Spleen (tissue), 11 donors: ENCODE results near the gene PLCD1. TPM values are rescaled to one million over a fixed set of nuclear protein-coding genes. Genes with fewer than 3 reads are reported as not detected.
"Not testable (repeated sequence)": the region's sequence is repeated elsewhere in the genome, so short reads cannot be mapped to it uniquely, and the experiment has no call there.

ENCODE experiments used
- DNase-seq: peaks from one replicate; pipeline ENCODE4 v3.0.0-alpha.2; 2020
- H3K27ac ChIP-seq, 8 donors: fragments of 200-600 bp; sonication (generic) in 7 of 8; 1 replicate in 4 of 8; 2 replicates in 4 of 8; pipeline versions ENCODE4 v1.5.0 to v1.8.0; 2016 to 2021; ENCODE audit warnings: inconsistent platforms in 4 of 8, mild to moderate bottlenecking in 4 of 8, moderate library complexity in 1 of 8
- H3K27me3 ChIP-seq, 7 donors: fragments of 200-600 bp; sonication (generic) in 6 of 7; replicated peaks in 1 of 7; 1 replicate in 4 of 7; 2 replicates in 3 of 7; pipeline versions ENCODE4 v1.5.0 to v1.8.0; 2016 to 2021; ENCODE audit warnings: inconsistent platforms in 3 of 7, mild to moderate bottlenecking in 1 of 7
- H3K36me3 ChIP-seq, 6 donors: fragments of 200-600 bp; sonication (generic) in 5 of 6; 1 replicate in 4 of 6; 2 replicates in 2 of 6; pipeline versions ENCODE4 v1.5.0 to v1.8.0; 2016 to 2021; ENCODE audit warnings: inconsistent platforms in 2 of 6
- H3K4me1 ChIP-seq, 6 donors: fragments of 200-600 bp; sonication (generic) in 5 of 6; 1 replicate in 3 of 6; 2 replicates in 3 of 6; pipeline versions ENCODE4 v1.5.0 to v1.8.0; 2016 to 2021; ENCODE audit warnings: inconsistent platforms in 3 of 6
- H3K4me3 ChIP-seq, 8 donors: fragments of 200-600 bp; sonication (generic) in 7 of 8; 1 replicate in 4 of 8; 2 replicates in 4 of 8; pipeline versions ENCODE4 v1.5.0 to v1.8.0; 2016 to 2021; ENCODE audit warnings: inconsistent platforms in 4 of 8, mild to moderate bottlenecking in 4 of 8, moderate library complexity in 2 of 8
- H3K9me3 ChIP-seq, 8 donors: fragments of 200-600 bp; sonication (generic) in 7 of 8; 1 replicate in 4 of 8; 2 replicates in 4 of 8; pipeline versions ENCODE4 v1.5.0 to v1.8.0; 2016 to 2021; ENCODE audit warnings: inconsistent platforms in 4 of 8
- CTCF ChIP-seq, 11 experiments: fragments of 200-600 bp in 7 of 11; fragments of 450-650 bp in 4 of 11; sonication (generic) in 4 of 11; IDR thresholded peaks in 8 of 11; conservative IDR thresholded peaks in 3 of 11; 1 replicate in 7 of 11; 2 replicates in 4 of 11; pipeline versions ENCODE4 v1.4.0 to v1.8.0; 2016 to 2021; ENCODE audit warnings: antibody characterized with exemption in 11 of 11, inconsistent platforms in 4 of 11, mild to moderate bottlenecking in 1 of 11
- POLR2A ChIP-seq, 3 donors: fragments of 450-650 bp; IDR thresholded peaks; one replicate each; pipeline ENCODE4 v1.5.1; 2017; ENCODE audit warnings: antibody characterized with exemption in 3 of 3, mild to moderate bottlenecking in 1 of 3
- POLR2AphosphoS5 ChIP-seq, 3 donors: sonication (generic); formaldehyde crosslinking; IDR thresholded peaks; one replicate each; pipeline ENCODE4 v1.5.1; 2017; ENCODE audit warnings: antibody characterized with exemption in 3 of 3
- WGBS, 5 donors: extraction: QIAGEN DNeasy Blood & Tissue Kit in 3 of 5; methylation state at CpG; one replicate each; pipeline versions ENCODE4 v1.1.5 to v1.1.7; 2013 to 2018; 5-methylcytosine and 5-hydroxymethylcytosine counted together
- intact Hi-C: fragments of 100-400 bp; cut with DNase I; formaldehyde crosslinking; loops from one replicate; pipeline ENCODE4 v1.15.0; 2023; ENCODE audit warnings: low total_unique reads
- polyA plus RNA-seq, 3 donors: library from polyadenylated mRNA; stranded (reverse); fragments of 200-250 nt; gene quantifications; one replicate each; pipeline ENCODE4 v1.2.1, GENCODE V29; 2013
- total RNA-seq, 7 donors: library from RNA; depleted of rRNA in 3 of 7; stranded (reverse); fragments of >200 nt in 3 of 7; fragmentation: NEBNext Ultra II Directional in 4 of 7; extraction: Animal tissue kit (Norgen Biotek cat#: 25700) in 4 of 7; gene quantifications; one replicate each; pipeline versions ENCODE4 v1.1.0 to v1.2.1, GENCODE V29; 2016 to 2021
- donor health status: healthy with polysubstance abuse.
- donor health status: DM: no; HTN: no; CAD: no; lungs with moderate emphysema.
- donor health status: DM: no; HTN: no; CAD: no.
- donor health status: Bipolar disorder and iron deficiency.
- donor health status: healthy.
- donor health status: DM: no; HTN: no; CAD: no.
- donor health status: DM: yes; HTN: yes; CAD: no.

Gene PLCD1
- total and polyA plus RNA-seq, 10 donors: 11.8 to 24.0 (median 18.8) TPM

- H3K9me3 ChIP-seq: no peaks in the 10 kb centered on the region
- peaks cover 14 to 54% (median 25%) of the 10 kb centered on the region in 6 donors for H3K4me1 ChIP-seq
- intact Hi-C loops: no loop called here
- peak; percentile 34 for DNase-seq
- H3K36me3 ChIP-seq: peaks cover 0 to 9% (median 3%) of the 10 kb centered on the region in 6 donors
- H3K4me3 ChIP-seq: no peak overlapping the region
- H3K27ac ChIP-seq: no peak overlapping the region
- 59 to 74% (median 63%) methylated on average over 6 of the region's 6 CpGs for WGBS, 5 donors
- no peaks in the 10 kb centered on the region for H3K27me3 ChIP-seq
- TF ChIP-seq CTCF (IDR thresholded peaks at IDR 0.05 in 8 of 11, conservative IDR thresholded peaks at IDR 0.05 in 3 of 11): no peak
- no peak for TF ChIP-seq POLR2A (IDR thresholded peaks at IDR 0.05)
- TF ChIP-seq POLR2AphosphoS5 (IDR thresholded peaks at IDR 0.05): no peak
Observed at GRCh38 chr3:37991109-37991508, 38.3 kb downstream of the PLCD1 start.

- 88 to 98% (median 93%) methylated on average over 9 to 10 of the region's 10 CpGs for WGBS, 5 donors
Observed at GRCh38 chr3:37990527-37990926, 38.9 kb downstream of the PLCD1 start, which contains the start of gene VILL. Gene VILL (plus strand): TSS chr3:37990786. CDS start chr3:37993673, 2,887 bp downstream.

GRCh38 chr3:37989821-37990480 is 39.5 kb downstream of the PLCD1 start:
- TF ChIP-seq CTCF (IDR thresholded peaks at IDR 0.05 in 8 of 11, conservative IDR thresholded peaks at IDR 0.05 in 3 of 11) (no peak), POLR2A (IDR thresholded peaks at IDR 0.05) (no peak), POLR2AphosphoS5 (IDR thresholded peaks at IDR 0.05) (no peak)
- WGBS, 5 donors: 83 to 97% (median 96%) methylated on average over 6 to 7 of the region's 7 CpGs
- no peaks in the 10 kb centered on the region for H3K9me3 ChIP-seq
- H3K36me3 ChIP-seq: peaks cover 0 to 6% (median 0%) of the 10 kb centered on the region in 6 donors
- peak; percentile 49 for DNase-seq
- no peak overlapping the region for H3K27ac ChIP-seq
- no peaks in the 10 kb centered on the region for H3K27me3 ChIP-seq
- intact Hi-C loops: no loop called here
- H3K4me1 ChIP-seq: peaks cover 5 to 42% (median 16%) of the 10 kb centered on the region in 6 donors
- H3K4me3 ChIP-seq: no peak overlapping the region

More at GRCh38 chr3:37990527-37990926, 38.9 kb downstream of the PLCD1 start, which contains the start of gene VILL:
- TF ChIP-seq POLR2AphosphoS5 (IDR thresholded peaks at IDR 0.05) (no peak), CTCF (IDR thresholded peaks at IDR 0.05 in 8 of 11, conservative IDR thresholded peaks at IDR 0.05 in 3 of 11) (no peak), POLR2A (IDR thresholded peaks at IDR 0.05) (no peak)
- Histone ChIP-seq H3K36me3 (peaks cover 0 to 3% (median 0%) of the 10 kb centered on the region in 6 donors), H3K9me3 (no peaks in the 10 kb centered on the region), H3K4me3 (no peak within 1 kb of the TSS), H3K27ac (no peak within 1 kb of the TSS), H3K4me1 (peaks cover 11 to 48% (median 22%) of the 10 kb centered on the region in 6 donors), H3K27me3 (no peaks in the 10 kb centered on the region)
- peak; percentile 73 for DNase-seq
- intact Hi-C loops: no loop called here

- intact Hi-C loops: no loop called here
- peak; percentile 67 for DNase-seq
- Histone ChIP-seq H3K4me1 (peaks cover 0 to 41% (median 9%) of the 10 kb centered on the region in 6 donors), H3K9me3 (no peaks in the 10 kb centered on the region), H3K36me3 (peaks cover 0 to 15% (median 0%) of the 10 kb centered on the region in 6 donors), H3K4me3 (no peak overlapping the region), H3K27me3 (no peaks in the 10 kb centered on the region), H3K27ac (peak overlapping the region in 2 of 8 donors; percentile 52 to 72)
- 82 to 89% (median 87%) methylated on average over 15 of the region's 15 CpGs for WGBS, 5 donors
- TF ChIP-seq CTCF (IDR thresholded peaks at IDR 0.05 in 8 of 11, conservative IDR thresholded peaks at IDR 0.05 in 3 of 11) (no peak), POLR2AphosphoS5 (IDR thresholded peaks at IDR 0.05) (no peak), POLR2A (IDR thresholded peaks at IDR 0.05) (no peak)
Observed at GRCh38 chr3:37988931-37989525, 40.4 kb downstream of the PLCD1 start.

GRCh38 chr3:37988376-37988775 is 41.1 kb downstream of the PLCD1 start:
- 69 to 87% (median 81%) methylated on average over 10 of the region's 10 CpGs for WGBS, 5 donors
- H3K36me3 ChIP-seq: peaks cover 0 to 15% (median 0%) of the 10 kb centered on the region in 6 donors
- H3K27me3 ChIP-seq, H3K9me3 ChIP-seq, H3K4me3 ChIP-seq, intact Hi-C loops: not testable (repeated sequence)
- H3K4me1 ChIP-seq: peaks cover 0 to 41% (median 4%) of the 10 kb centered on the region in 6 donors
- DNase-seq: peak; percentile 67
- peak overlapping the region in 2 of 8 donors; percentile 52 to 72 for H3K27ac ChIP-seq
